OCI-LY7 (cell line): ENCODE measurements around the gene PLEKHA6. TPM values are rescaled to one million over a fixed set of nuclear protein-coding genes. Genes with fewer than 3 reads are reported as not detected.

Experiments
- BruUV-seq: library from RNA; stranded (reverse); fragments of 400-500 nt; replicated peaks from 2 replicates; lab custom pipeline; 2021; lab: Mats Ljungman, UMichigan
- CTCF ChIA-PET: fragments of 300-600 bp; sonication (Branson Sonifier 250); formaldehyde crosslinking; loops from one replicate; lab custom pipeline; 2022; ENCODE audit warnings: antibody characterized with exemption; ENCODE audit not compliant: unreplicated experiment; lab: Charles Lee
- POLR2A ChIA-PET: fragments of 300-600 bp; sonication (Branson Sonifier 250); formaldehyde crosslinking; loops from one replicate; lab custom pipeline; 2022; ENCODE audit warnings: antibody characterized with exemption; lab: Charles Lee
- DNase-seq: peaks from one replicate; pipeline ENCODE4 v3.0.0-alpha.2; 2015; ENCODE audit warnings: low spot score
- H2AFZ ChIP-seq: fragments of 200-600 bp; sonication (generic), shearing (Covaris generic); 2 replicates; pipeline ENCODE4 v1.6.1; 2014; ENCODE audit warnings: mild to moderate bottlenecking, antibody characterized with exemption, low read length, moderate library complexity
- H3K27ac ChIP-seq: fragments of 200-600 bp; sonication (generic); 2 replicates; pipeline ENCODE4 v1.5.1; 2014; ENCODE audit warnings: mixed run types, low read depth, mild to moderate bottlenecking, moderate library complexity, low read length, inconsistent platforms; ENCODE audit not compliant: poor library complexity, severe bottlenecking
- H3K36me3 ChIP-seq: fragments of 200-600 bp; sonication (generic); 2 replicates; pipeline ENCODE4 v1.6.1; 2014; ENCODE audit warnings: mild to moderate bottlenecking, antibody characterized with exemption, low read length, moderate library complexity, mixed read lengths; ENCODE audit not compliant: insufficient read depth
- H3K4me1 ChIP-seq: fragments of 200-600 bp; sonication (generic); 2 replicates; pipeline ENCODE4 v1.5.1; 2014; ENCODE audit warnings: mild to moderate bottlenecking, low read length; ENCODE audit not compliant: insufficient read depth, poor library complexity, severe bottlenecking
- H3K4me2 ChIP-seq: fragments of 200-600 bp; sonication (generic); 2 replicates; pipeline ENCODE4 v1.6.1; 2014; ENCODE audit warnings: mild to moderate bottlenecking, low read length
- H3K4me3 ChIP-seq: fragments of 200-600 bp; sonication (generic); 2 replicates; pipeline ENCODE4 v1.5.1; 2014; ENCODE audit warnings: mild to moderate bottlenecking, low read depth, low read length; ENCODE audit not compliant: poor library complexity, severe bottlenecking
- H3K79me2 ChIP-seq: fragments of 200-600 bp; sonication (generic); 2 replicates; pipeline ENCODE4 v1.6.1; 2016; ENCODE audit warnings: low read depth, mild to moderate bottlenecking, low read length, moderate library complexity, mixed read lengths; ENCODE audit not compliant: insufficient read depth
- H3K9me2 ChIP-seq: fragments of 200-600 bp; sonication (generic); 2 replicates; pipeline ENCODE4 v1.6.1; 2016; ENCODE audit warnings: mild to moderate bottlenecking, low read length, mixed read lengths; ENCODE audit not compliant: insufficient read depth
- H3K9me3 ChIP-seq: fragments of 200-600 bp; sonication (generic); 2 replicates; pipeline ENCODE4 v1.6.1; 2014; ENCODE audit warnings: mild to moderate bottlenecking, mixed run types, low read length, mixed read lengths
- H4K20me1 ChIP-seq: fragments of 200-600 bp; sonication (generic); 2 replicates; pipeline ENCODE4 v1.6.1; 2014; ENCODE audit warnings: mild to moderate bottlenecking, antibody characterized with exemption, low read length, moderate library complexity, mixed read lengths; ENCODE audit not compliant: insufficient read depth
- EZH2phosphoT487 ChIP-seq: fragments of 200-600 bp; sonication (generic); IDR thresholded peaks from 2 replicates; pipeline ENCODE4 v1.6.1; 2018; ENCODE audit warnings: low read depth, borderline replicate concordance, mild to moderate bottlenecking, mixed run types, antibody characterized with exemption, low read length, moderate library complexity, mixed read lengths
- intact Hi-C: fragments of 100-400 bp; cut with micrococcal nuclease; formaldehyde crosslinking; loops from one replicate; pipeline ENCODE4 v1.10.0; 2022; ENCODE audit not compliant: unreplicated experiment
- total RNA-seq, 2 experiments: library from RNA; depleted of rRNA in 1 of 2; stranded (reverse); fragments of >200 nt in 1 of 2; shearing (Covaris generic) in 1 of 2; gene quantifications; 2 replicates each; pipeline ENCODE4 v1.2.3, GENCODE V29; 2014 to 2022
- TF ChIP-seq, protein P1 (sequence below): fragments of 200-600 bp; sonication (generic); conservative IDR thresholded peaks from 2 replicates; pipeline ENCODE4 v1.5.1; 2014; ENCODE audit warnings: mild to moderate bottlenecking, antibody characterized with exemption, low read length, moderate library complexity, mixed read lengths

PLEKHA6 gene
- total RNA-seq, 2 experiments from 2014 or later: not detected

DNA sequence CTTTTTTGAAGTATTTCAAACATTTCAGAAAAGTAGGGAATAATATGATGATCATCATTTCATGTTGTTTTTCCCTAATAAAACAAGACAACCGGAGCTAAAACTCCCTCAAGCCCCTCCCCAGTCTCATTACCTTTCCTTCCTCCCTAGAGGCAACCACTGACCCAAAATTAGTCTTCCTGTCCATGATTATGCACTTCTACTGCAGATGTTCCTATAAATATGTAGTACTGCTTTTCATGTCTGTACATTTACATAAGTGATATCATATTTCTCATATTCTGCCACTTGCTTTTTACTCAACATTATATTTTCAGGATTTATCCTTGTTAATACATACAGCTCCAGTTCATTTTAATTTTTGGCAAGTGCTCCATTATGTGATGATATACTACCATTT is 87.2 kb downstream of the PLEKHA6 start:
- H3K9me3 ChIP-seq: no peaks in the 10 kb centered on the region
- CTCF ChIA-PET: no interaction called here
- H3K27ac ChIP-seq: no peak overlapping the region
- no peaks in the 10 kb centered on the region for H4K20me1 ChIP-seq
- no peaks in the 10 kb centered on the region for H3K9me2 ChIP-seq
- no peak overlapping the region for H2AFZ ChIP-seq
- H3K4me3 ChIP-seq: no peak overlapping the region
- no peaks in the 10 kb centered on the region for H3K79me2 ChIP-seq
- H3K4me1 ChIP-seq: peaks cover 11% of the 10 kb centered on the region
- H3K36me3 ChIP-seq: no peaks in the 10 kb centered on the region
- POLR2A ChIA-PET: no interaction called here
- intact Hi-C loops: no loop called here
- H3K4me2 ChIP-seq: no peak overlapping the region
- no peak for TF ChIP-seq EZH2phosphoT487
- TF ChIP-seq, protein P1, sequence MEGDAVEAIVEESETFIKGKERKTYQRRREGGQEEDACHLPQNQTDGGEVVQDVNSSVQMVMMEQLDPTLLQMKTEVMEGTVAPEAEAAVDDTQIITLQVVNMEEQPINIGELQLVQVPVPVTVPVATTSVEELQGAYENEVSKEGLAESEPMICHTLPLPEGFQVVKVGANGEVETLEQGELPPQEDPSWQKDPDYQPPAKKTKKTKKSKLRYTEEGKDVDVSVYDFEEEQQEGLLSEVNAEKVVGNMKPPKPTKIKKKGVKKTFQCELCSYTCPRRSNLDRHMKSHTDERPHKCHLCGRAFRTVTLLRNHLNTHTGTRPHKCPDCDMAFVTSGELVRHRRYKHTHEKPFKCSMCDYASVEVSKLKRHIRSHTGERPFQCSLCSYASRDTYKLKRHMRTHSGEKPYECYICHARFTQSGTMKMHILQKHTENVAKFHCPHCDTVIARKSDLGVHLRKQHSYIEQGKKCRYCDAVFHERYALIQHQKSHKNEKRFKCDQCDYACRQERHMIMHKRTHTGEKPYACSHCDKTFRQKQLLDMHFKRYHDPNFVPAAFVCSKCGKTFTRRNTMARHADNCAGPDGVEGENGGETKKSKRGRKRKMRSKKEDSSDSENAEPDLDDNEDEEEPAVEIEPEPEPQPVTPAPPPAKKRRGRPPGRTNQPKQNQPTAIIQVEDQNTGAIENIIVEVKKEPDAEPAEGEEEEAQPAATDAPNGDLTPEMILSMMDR: no peak
- BruUV-seq: no TSS peak
- DNase-seq: no peak

GRCh38 chr1:204271970-204272369 is 87.8 kb downstream of the PLEKHA6 start:
- intact Hi-C loops: no loop called here
- no peak overlapping the region for H3K4me2 ChIP-seq
- CTCF ChIA-PET: no interaction called here

GRCh38 chr1:204268101-204268500 is 91.6 kb downstream of the PLEKHA6 start:
- TF ChIP-seq, protein P1: no peak
- no peak for TF ChIP-seq EZH2phosphoT487
- H3K9me3 ChIP-seq: no peaks in the 10 kb centered on the region
- H3K27ac ChIP-seq: no peak overlapping the region
- H2AFZ ChIP-seq: no peak overlapping the region
- CTCF ChIA-PET: no interaction called here
- intact Hi-C loops: no loop called here
- BruUV-seq: no TSS peak
- peaks cover 11% of the 10 kb centered on the region for H3K4me1 ChIP-seq
- H3K79me2 ChIP-seq: no peaks in the 10 kb centered on the region
- H3K4me2 ChIP-seq: no peak overlapping the region
- DNase-seq: no peak
- no peaks in the 10 kb centered on the region for H3K9me2 ChIP-seq
- POLR2A ChIA-PET: no interaction called here
- H3K36me3 ChIP-seq: no peaks in the 10 kb centered on the region
- no peaks in the 10 kb centered on the region for H4K20me1 ChIP-seq
- no peak overlapping the region for H3K4me3 ChIP-seq

More at GRCh38 chr1:204271970-204272369, 87.8 kb downstream of the PLEKHA6 start:
- no peaks in the 10 kb centered on the region for H3K9me3 ChIP-seq
- H3K4me3 ChIP-seq: no peak overlapping the region
- H3K4me1 ChIP-seq: peaks cover 11% of the 10 kb centered on the region
- no peaks in the 10 kb centered on the region for H4K20me1 ChIP-seq
- no peak for DNase-seq
- POLR2A ChIA-PET: no interaction called here
- TF ChIP-seq EZH2phosphoT487: no peak
- TF ChIP-seq, protein P1: no peak
- H2AFZ ChIP-seq: no peak overlapping the region
- H3K79me2 ChIP-seq: no peaks in the 10 kb centered on the region
- no TSS peak for BruUV-seq
- H3K36me3 ChIP-seq: no peaks in the 10 kb centered on the region
- no peaks in the 10 kb centered on the region for H3K9me2 ChIP-seq
- no peak overlapping the region for H3K27ac ChIP-seq
